ENCODE data around the gene GPRC5C. TPM values are rescaled to one million over a fixed set of nuclear protein-coding genes. Genes with fewer than 3 reads are reported as not detected.

The GPRC5C gene
- polyA plus RNA-seq, 1 donor from 2014 or later, result 12.8 TPM

GRCh38 chr17:74447628-74448159 lies 15.8 kb downstream of the GPRC5C start:
- no peak overlapping the region for H3K27ac ChIP-seq (ENCODE audit: low read length)
- H3K36me3 ChIP-seq (ENCODE audit: insufficient read depth, low read length), result no peaks in the 10 kb centered on the region
- no peak for TF ChIP-seq SMC3 (conservative IDR thresholded peaks at IDR 0.05; ENCODE audit: poor library complexity)
- no peak for TF ChIP-seq POLR2AphosphoS5 (IDR thresholded peaks at IDR 0.05)
- no peak for TF ChIP-seq EZH2 (IDR thresholded peaks at IDR 0.05; ENCODE audit: borderline replicate concordance, insufficient read depth, low read length, poor library complexity, severe bottlenecking)
- TF ChIP-seq RAD21 (conservative IDR thresholded peaks at IDR 0.05), result no peak
- no peak for TF ChIP-seq TAF1 (IDR thresholded peaks at IDR 0.05; ENCODE audit: low read depth)
- no peak for TF ChIP-seq CTCF (IDR thresholded peaks at IDR 0.05; ENCODE audit: poor library complexity, severe bottlenecking)
- no peak for TF ChIP-seq MXI1 (conservative IDR thresholded peaks at IDR 0.05; ENCODE audit: poor library complexity, severe bottlenecking)
- TF ChIP-seq REST (IDR thresholded peaks at IDR 0.05; ENCODE audit: borderline replicate concordance), result no peak
- TF ChIP-seq EP300 (conservative IDR thresholded peaks at IDR 0.05; ENCODE audit: poor library complexity, severe bottlenecking), result no peak

GRCh38 chr17:74448756-74449155 lies 16.9 kb downstream of the GPRC5C start:
- Histone ChIP-seq H3K36me3 (ENCODE audit: insufficient read depth, low read length) (no peaks in the 10 kb centered on the region), H4K20me1 (ENCODE audit: insufficient read depth) (no peaks in the 10 kb centered on the region), H3K4me3 (ENCODE audit: low read length) (no peak overlapping the region), H3K9me3 (ENCODE audit: low read length) (no peaks in the 10 kb centered on the region), H3K27me3 (ENCODE audit: insufficient read depth, low read depth, low read length) (peaks cover 5% of the 10 kb centered on the region), H2AFZ (ENCODE audit: low read depth, low read length) (no peak overlapping the region), H3K79me2 (replicated peaks; ENCODE audit: insufficient read depth, low read length) (no peaks in the 10 kb centered on the region), H3K27ac (ENCODE audit: low read length) (no peak overlapping the region), H3K9me2 (ENCODE audit: insufficient read depth, low read length) (no peaks in the 10 kb centered on the region), H3F3A (ENCODE audit: insufficient read depth, low read length, poor library complexity, severe bottlenecking) (no peaks in the 10 kb centered on the region), H3K9ac (ENCODE audit: low read length) (no peak overlapping the region), H3K4me2 (ENCODE audit: low read length) (no peak overlapping the region)
- TF ChIP-seq MXI1 (conservative IDR thresholded peaks at IDR 0.05; ENCODE audit: poor library complexity, severe bottlenecking), result no peak
- TF ChIP-seq POLR2AphosphoS5 (IDR thresholded peaks at IDR 0.05), result no peak
- TF ChIP-seq SMC3 (conservative IDR thresholded peaks at IDR 0.05; ENCODE audit: poor library complexity), result no peak
- no peak for TF ChIP-seq EP300 (conservative IDR thresholded peaks at IDR 0.05; ENCODE audit: poor library complexity, severe bottlenecking)
- no peak for TF ChIP-seq EZH2 (IDR thresholded peaks at IDR 0.05; ENCODE audit: borderline replicate concordance, insufficient read depth, low read length, poor library complexity, severe bottlenecking)
- no peak for TF ChIP-seq REST (IDR thresholded peaks at IDR 0.05; ENCODE audit: borderline replicate concordance)
- no peak for TF ChIP-seq RAD21 (conservative IDR thresholded peaks at IDR 0.05)
- no peak for TF ChIP-seq CTCF (IDR thresholded peaks at IDR 0.05; ENCODE audit: poor library complexity, severe bottlenecking)
- no peak for TF ChIP-seq TAF1 (IDR thresholded peaks at IDR 0.05; ENCODE audit: low read depth)

More at GRCh38 chr17:74447628-74448159, 15.8 kb downstream of the GPRC5C start:
- Histone ChIP-seq H4K20me1 (ENCODE audit: insufficient read depth) (no peaks in the 10 kb centered on the region), H3K9ac (ENCODE audit: low read length) (no peak overlapping the region), H3K4me3 (ENCODE audit: low read length) (no peak overlapping the region), H3K4me2 (ENCODE audit: low read length) (no peak overlapping the region), H3F3A (ENCODE audit: insufficient read depth, low read length, poor library complexity, severe bottlenecking) (no peaks in the 10 kb centered on the region), H3K9me2 (ENCODE audit: insufficient read depth, low read length) (no peaks in the 10 kb centered on the region), H3K27me3 (ENCODE audit: insufficient read depth, low read depth, low read length) (no peaks in the 10 kb centered on the region), H2AFZ (ENCODE audit: low read depth, low read length) (no peak overlapping the region), H3K9me3 (ENCODE audit: low read length) (no peaks in the 10 kb centered on the region), H3K79me2 (replicated peaks; ENCODE audit: insufficient read depth, low read length) (no peaks in the 10 kb centered on the region)

All from neural cell (in vitro differentiated cells).